Heart left ventricle (tissue), 13 donors: ENCODE data around the gene TUBA1A.

ENCODE experiments used
- CTCF ChIP-seq, 12 donors: fragments of 200-600 bp; sonication (generic) in 4 of 12; IDR thresholded peaks; one replicate each; pipeline versions ENCODE4 v1.5.0 to v1.8.0; 2018 to 2022; ENCODE audit warnings: antibody characterized with exemption in 12 of 12, mild to moderate bottlenecking in 5 of 12
- POLR2A ChIP-seq, 2 donors: fragments of 450-650 bp; IDR thresholded peaks; one replicate each; pipeline ENCODE4 v1.6.1; 2017; ENCODE audit warnings: antibody characterized with exemption in 2 of 2, mild to moderate bottlenecking in 2 of 2, moderate library complexity in 2 of 2
- donor health status: ischemic (EF 13 %, LVEDD 7.1; RV severe dilation, severe dysfunction).
- donor health status: DM: no; HTN: yes; CAD: no.
- donor health status: DM: no; HTN: no; CAD: no.
- donor health status: ischemic (EF 25% LVEDD 6.9; RV normal size, moderate dysfunction).
- donor health status: ischemic (EF 25% LVEDD 5.7; RV mildly dilated, moderate dysfunction).
- donor health status: ischemic (EF 35%, LVEDD 5.7; RV mildly dilated, moderate dysfunction).
- donor health status: nonischemic (EF 11% LVEDD 7.7; RV severe dilation, severe dysfunction).
- donor health status: DM: yes; HTN: yes; CAD: no.
- donor health status: PGD.
- donor health status: ischemic (EF 29% LVEDD 5.4; RV normal size, mild dysfunction).
- donor health status: nonischemic (EF 23%, LVEDD 6.1; RV moderate dilation, normal function).

- no peak for TF ChIP-seq POLR2A (IDR thresholded peaks at IDR 0.05)
- TF ChIP-seq CTCF (IDR thresholded peaks at IDR 0.05): no peak
These were observed 49.9 kb downstream of the TUBA1A start for GRCh38 chr12:49138999-49139398.
